HepG2 (cell line): ENCODE data around the gene ABCC1. TPM values are rescaled to one million over a fixed set of nuclear protein-coding genes. Genes with fewer than 3 reads are reported as not detected.

Source experiments
- AGO1 ChIP-seq: fragments of 200-400 bp; formaldehyde crosslinking; IDR thresholded peaks from 2 replicates; pipeline ENCODE4 v1.6.1; 2017; ENCODE audit warnings: mild to moderate bottlenecking, low read depth, low read length, moderate library complexity; ENCODE audit not compliant: poor library complexity, severe bottlenecking
- ARNT ChIP-seq: fragments of 450-650 bp; IDR thresholded peaks from 2 replicates; pipeline ENCODE4 v1.6.1; 2017
- CREB1 ChIP-seq, 2 experiments: fragments of 450-650 bp in 1 of 2; IDR thresholded peaks; 2 replicates each; pipeline ENCODE4 v1.6.1; 2016 to 2017; ENCODE audit warnings: control low read depth in 1 of 2, mild to moderate bottlenecking in 1 of 2, missing compliant biosample characterization in 1 of 2, missing genetic modification characterization in 1 of 2
- FOXK2 ChIP-seq: fragments of 450-650 bp; IDR thresholded peaks from 2 replicates; pipeline ENCODE4 v1.6.1; 2016
- GPN1 ChIP-seq: sonication (generic); formaldehyde crosslinking; IDR thresholded peaks from 2 replicates; pipeline ENCODE4 v1.5.1; 2020; ENCODE audit warnings: missing genetic modification reagents, borderline replicate concordance
- HMGA1 ChIP-seq: sonication (generic); formaldehyde crosslinking; conservative IDR thresholded peaks from 2 replicates; pipeline ENCODE4 v1.4.0; 2020; ENCODE audit warnings: missing genetic modification reagents
- HMGXB4 ChIP-seq, 2 experiments: sonication (generic) in 1 of 2; formaldehyde crosslinking in 1 of 2; IDR thresholded peaks; 2 replicates each; pipeline versions ENCODE4 v1.4.0 to v1.6.1; 2018 to 2020; ENCODE audit warnings: missing genetic modification reagents in 2 of 2, borderline replicate concordance in 1 of 2, low read depth in 1 of 2, mild to moderate bottlenecking in 1 of 2, missing biosample characterization in 1 of 2
- IRF1 ChIP-seq: sonication (generic); formaldehyde crosslinking; IDR thresholded peaks from 2 replicates; pipeline ENCODE4 v1.4.0; 2020; ENCODE audit warnings: low read depth, mild to moderate bottlenecking, missing genetic modification reagents
- KAT7 ChIP-seq: IDR thresholded peaks from 2 replicates; pipeline ENCODE4 v1.6.1; 2018; ENCODE audit warnings: borderline replicate concordance, missing compliant biosample characterization
- KLF9 ChIP-seq: IDR thresholded peaks from 2 replicates; pipeline ENCODE4 v1.6.1; 2016; ENCODE audit warnings: low read depth
- MAZ ChIP-seq, 2 experiments: sonication (generic) in 1 of 2; formaldehyde crosslinking in 1 of 2; IDR thresholded peaks; 2 replicates each; pipeline versions ENCODE4 v1.5.0 to v1.6.1; 2012 to 2020; ENCODE audit warnings: low read depth in 2 of 2, mild to moderate bottlenecking in 2 of 2, borderline replicate concordance in 1 of 2, improper control_type of control experiment in 1 of 2, low read length in 1 of 2, missing genetic modification reagents in 1 of 2, moderate library complexity in 1 of 2
- NR0B2 ChIP-seq: sonication (generic); formaldehyde crosslinking; IDR thresholded peaks from 2 replicates; pipeline ENCODE4 v1.4.0; 2020; ENCODE audit warnings: mild to moderate bottlenecking, missing genetic modification reagents
- PLSCR1 ChIP-seq: sonication (generic); formaldehyde crosslinking; IDR thresholded peaks from 2 replicates; pipeline ENCODE4 v1.5.0; 2020; ENCODE audit warnings: missing genetic modification reagents, mild to moderate bottlenecking, borderline replicate concordance
- SIN3B ChIP-seq: fragments of 150-350 bp; IDR thresholded peaks from 2 replicates; pipeline ENCODE4 v1.6.1; 2014; ENCODE audit warnings: low read length
- SMAD3 ChIP-seq: sonication (generic); formaldehyde crosslinking; IDR thresholded peaks from 2 replicates; pipeline ENCODE4 v1.4.0; 2020; ENCODE audit warnings: missing genetic modification reagents
- SOX5 ChIP-seq: IDR thresholded peaks from 2 replicates; pipeline ENCODE4 v1.6.1; 2016; ENCODE audit warnings: borderline replicate concordance
- UBTF ChIP-seq: sonication (generic); formaldehyde crosslinking; IDR thresholded peaks from 2 replicates; pipeline ENCODE4 v1.4.0; 2020; ENCODE audit warnings: mild to moderate bottlenecking, missing genetic modification reagents
- ZNF598 ChIP-seq: sonication (generic); formaldehyde crosslinking; IDR thresholded peaks from 2 replicates; pipeline ENCODE4 v1.5.1; 2020; ENCODE audit warnings: mild to moderate bottlenecking, missing genetic modification reagents, borderline replicate concordance
- ZNF7 ChIP-seq: IDR thresholded peaks from 2 replicates; pipeline ENCODE4 v1.6.1; 2016; ENCODE audit warnings: missing biosample characterization, missing genetic modification reagents
- ZNF775 ChIP-seq: sonication (generic); formaldehyde crosslinking; IDR thresholded peaks from 2 replicates; pipeline ENCODE4 v1.4.0; 2020; ENCODE audit warnings: missing genetic modification reagents, mild to moderate bottlenecking, moderate library complexity, borderline replicate concordance
- polyA plus RNA-seq, 8 experiments: library from polyadenylated mRNA; depleted of rRNA in 3 of 8; stranded (reverse) in 7 of 8; unstranded in 1 of 8; fragments of >200 nt; fragmentation: Illumina TruSeq in 4 of 8; extraction: Trizol in 4 of 8; gene quantifications; 2 replicates each; pipeline versions ENCODE4 v1.2.1 to v1.2.3, GENCODE V29; 2011 to 2016; ENCODE audit warnings: low read depth in 4 of 8, missing spikeins in 1 of 8, mixed read lengths in 1 of 8; ENCODE audit not compliant: insufficient read depth in 1 of 8
- total RNA-seq, 5 experiments: library from RNA; depleted of rRNA; stranded (reverse); fragments of >200 nt; fragmentation: Illumina TruSeq; extraction: Trizol; gene quantifications; 2 replicates each; pipeline ENCODE4 v1.2.3, GENCODE V29; 2016; ENCODE audit warnings: low read depth in 1 of 5
- TF ChIP-seq, protein P1 (sequence below): sonication (generic); formaldehyde crosslinking; IDR thresholded peaks from 2 replicates; pipeline ENCODE4 v1.5.1; 2020; ENCODE audit warnings: mild to moderate bottlenecking, missing genetic modification reagents, borderline replicate concordance

Gene ABCC1
- total and polyA plus RNA-seq, 2 of the 13 experiments (the other 11 are each of a cell fraction or from before 2014, with no cell fraction given), result 13.0 to 30.6 TPM

GRCh38 chr16:16021988-16022682 is 72.7 kb downstream of the ABCC1 start (continued):
- TF ChIP-seq UBTF (CRISPR knock-in tag) (peak; percentile 70), ARNT (no peak), ZNF598 (no peak), SIN3B (no peak), KLF9 (CRISPR knock-in tag) (no peak), NR0B2 (CRISPR knock-in tag) (no peak), ZNF7 (CRISPR knock-in tag) (no peak), IRF1 (CRISPR knock-in tag) (no peak), MAZ (IDR thresholded peaks at IDR 0.05; ENCODE audit: borderline replicate concordance, low read depth, low read length) (0 out of 2 replicates have a peak, but pooled peaks have one; percentile 33), MAZ (CRISPR knock-in tag; IDR thresholded peaks at IDR 0.05; ENCODE audit: low read depth) (no peak), GPN1 (CRISPR knock-in tag) (no peak), AGO1 (peak; percentile 64), FOXK2 (no peak), CREB1 (IDR thresholded peaks at IDR 0.05) (no peak), CREB1 (CRISPR knock-in tag; IDR thresholded peaks at IDR 0.05) (no peak), SMAD3 (0 out of 2 replicates have a peak, but pooled peaks have one; percentile 69), KAT7 (CRISPR knock-in tag) (peak; percentile 36; the same call in 1 of the 2 replicates), ZNF775 (CRISPR knock-in tag) (no peak), PLSCR1 (no peak), HMGA1 (no peak), HMGXB4 (CRISPR knock-in tag; IDR thresholded peaks at IDR 0.05; ENCODE audit: borderline replicate concordance in 1 of 2, low read depth in 1 of 2) (peak in 1 of 2 experiments; percentile 59; a peak in 1 of 4 replicates), SOX5 (CRISPR knock-in tag) (peak; percentile 50; the same call in 1 of the 2 replicates)
- TF ChIP-seq, protein P1, sequence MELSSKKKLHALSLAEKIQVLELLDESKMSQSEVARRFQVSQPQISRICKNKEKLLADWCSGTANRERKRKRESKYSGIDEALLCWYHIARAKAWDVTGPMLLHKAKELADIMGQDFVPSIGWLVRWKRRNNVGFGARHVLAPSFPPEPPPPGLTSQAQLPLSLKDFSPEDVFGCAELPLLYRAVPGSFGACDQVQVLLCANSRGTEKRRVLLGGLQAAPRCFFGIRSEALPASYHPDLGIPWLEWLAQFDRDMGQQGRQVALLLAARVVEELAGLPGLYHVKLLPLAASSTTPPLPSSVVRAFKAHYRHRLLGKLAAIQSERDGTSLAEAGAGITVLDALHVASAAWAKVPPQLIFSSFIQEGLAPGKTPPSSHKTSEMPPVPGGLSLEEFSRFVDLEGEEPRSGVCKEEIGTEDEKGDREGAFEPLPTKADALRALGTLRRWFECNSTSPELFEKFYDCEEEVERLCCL (CRISPR knock-in tag), result no peak
